DMS153 (cell line): ENCODE data around the gene TMEM200C.
"Not testable (repeated sequence)": the region's sequence is repeated elsewhere in the genome, so short reads cannot be mapped to it uniquely, and the experiment has no call there.

Experiments used
- DNase-seq: peaks from one replicate; lab custom pipeline; 2025; lab: John Stamatoyannopoulos, UW

Gene TMEM200C

DNA sequence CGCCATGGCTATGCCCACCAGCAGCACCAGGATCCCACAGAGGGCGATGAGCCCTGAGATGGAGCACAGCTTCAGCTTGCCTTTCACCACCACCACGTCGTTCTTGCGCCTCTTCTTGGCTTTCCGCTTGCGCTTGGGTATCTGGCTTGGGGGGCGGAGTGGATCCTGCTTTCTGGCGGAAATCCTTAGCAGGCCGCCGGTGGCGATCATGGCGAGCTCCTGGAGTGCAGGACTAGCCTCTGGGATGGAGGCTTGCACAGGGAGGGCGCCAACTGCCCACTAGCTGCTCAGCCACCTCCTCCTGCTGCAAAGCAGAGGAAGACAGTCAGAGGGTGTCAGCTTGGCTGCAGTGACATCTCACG lies 3.5 kb downstream of the TMEM200C start:
- DNase-seq, result no peak

DNA sequence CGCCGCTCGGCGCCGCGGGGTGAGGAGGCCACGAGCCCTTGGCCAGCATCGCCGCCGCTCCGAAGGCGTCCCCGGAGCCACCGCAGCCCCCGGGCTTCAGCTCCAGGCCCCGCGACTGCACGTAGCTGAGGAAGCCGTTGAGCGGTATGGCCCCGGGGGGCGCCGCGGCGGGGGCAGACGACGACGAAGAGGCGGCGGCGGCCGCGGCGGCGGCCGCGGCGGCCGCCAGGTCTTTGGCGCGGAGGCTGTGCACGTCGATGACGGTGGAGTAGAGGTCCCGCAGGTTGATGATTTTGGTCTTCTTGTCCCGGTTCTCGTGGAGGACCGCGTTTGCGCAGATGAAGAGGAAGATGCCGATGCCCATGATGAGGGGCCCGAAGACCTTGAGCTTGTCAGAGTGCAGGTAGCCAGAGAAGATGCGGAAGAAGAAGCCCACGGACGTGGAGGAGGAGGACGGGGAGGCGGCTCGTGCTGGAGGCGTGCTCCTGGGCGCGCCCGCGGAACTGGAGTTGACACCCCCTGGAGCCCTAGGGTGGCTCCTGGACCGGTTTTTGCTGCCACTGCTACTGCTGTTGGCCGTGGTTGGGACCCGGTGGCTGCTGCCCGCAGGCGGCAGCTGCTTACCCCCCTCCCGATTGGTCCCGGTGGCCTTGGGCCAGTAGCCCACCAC lies 4.0 kb downstream of the TMEM200C start:
- DNase-seq, result no peak

DNA sequence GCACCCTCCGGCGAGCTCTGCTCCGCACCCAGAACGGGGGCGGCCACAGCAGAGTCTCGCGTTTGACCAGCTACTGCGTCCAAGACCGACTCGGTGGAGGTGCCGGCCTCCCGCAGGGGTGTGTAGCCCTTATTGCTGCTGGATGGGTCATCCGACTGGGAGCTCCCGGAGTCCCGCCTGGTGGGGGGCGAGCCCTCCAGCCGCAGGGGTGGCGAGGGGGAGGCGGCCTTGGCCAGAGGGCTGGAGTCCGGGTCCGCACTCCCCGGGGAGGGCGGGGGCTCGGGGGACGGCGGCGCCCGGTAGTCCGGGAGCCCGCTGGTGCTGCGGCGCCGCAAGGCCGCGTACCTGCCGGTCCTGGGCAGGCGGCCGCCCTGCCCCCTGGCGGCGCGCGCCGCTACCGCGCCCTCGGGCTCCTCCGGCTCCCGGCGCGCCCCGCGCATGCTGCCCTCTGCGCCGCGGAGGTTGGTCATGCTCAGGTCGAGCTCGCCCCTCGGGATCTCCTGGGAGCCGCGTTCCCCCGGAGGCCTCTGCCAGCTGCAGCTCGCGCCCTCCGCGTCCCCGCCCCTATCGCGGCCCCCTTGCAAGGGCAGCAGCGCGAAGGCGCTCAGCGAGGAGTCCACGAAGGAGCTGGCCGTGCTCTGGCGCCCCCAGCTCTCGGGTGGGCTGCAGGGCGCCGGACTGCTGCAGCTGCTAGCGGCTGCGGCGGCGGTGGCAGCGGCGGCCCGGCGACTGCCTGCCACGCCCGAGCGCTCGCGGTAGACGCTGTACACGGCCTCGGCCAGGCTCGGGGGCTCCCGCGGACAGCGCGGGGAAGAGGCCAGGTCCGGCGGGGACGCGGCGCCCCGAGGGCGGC lies 4.8 kb downstream of the TMEM200C start:
- no peak for DNase-seq

DNA sequence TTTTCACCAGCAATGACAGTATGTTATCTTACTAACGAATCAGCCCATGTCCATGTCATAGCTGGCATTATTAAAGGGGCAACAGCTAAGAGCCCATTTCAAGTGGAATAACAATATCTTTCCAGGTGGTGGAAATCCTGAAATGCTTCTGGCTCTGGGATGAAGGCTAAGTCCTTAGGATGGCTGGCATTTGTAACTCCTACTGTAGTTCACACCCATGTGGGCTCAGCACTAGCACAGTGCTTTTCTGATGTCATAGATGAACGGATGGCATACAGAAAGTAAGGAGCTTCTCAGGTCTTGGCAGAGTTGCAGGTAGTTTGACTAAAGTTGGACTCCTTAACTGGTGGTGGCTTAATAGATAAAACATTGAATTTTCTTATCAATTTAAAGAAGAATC lies 10.0 kb downstream of the TMEM200C start:
- DNase-seq, result no peak

DNA sequence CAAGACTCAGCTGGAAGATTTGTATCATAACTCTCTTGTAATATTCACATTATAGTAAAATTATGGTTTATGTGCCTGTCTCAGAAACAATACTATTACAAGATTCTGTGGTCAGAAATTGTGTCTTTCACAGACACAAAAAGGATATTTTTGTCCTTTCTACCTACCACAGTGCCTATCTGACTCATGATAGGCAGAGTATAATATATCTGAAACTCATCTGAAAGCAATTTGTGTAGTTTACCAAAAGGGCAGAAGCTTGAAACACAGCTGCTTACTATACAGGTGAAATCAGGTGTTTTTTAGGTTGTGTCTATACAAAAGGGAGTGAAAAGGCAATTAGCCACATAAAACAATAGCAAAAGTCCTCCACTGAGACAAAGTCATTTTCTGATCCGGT lies 10.9 kb downstream of the TMEM200C start:
- no peak for DNase-seq

DNA sequence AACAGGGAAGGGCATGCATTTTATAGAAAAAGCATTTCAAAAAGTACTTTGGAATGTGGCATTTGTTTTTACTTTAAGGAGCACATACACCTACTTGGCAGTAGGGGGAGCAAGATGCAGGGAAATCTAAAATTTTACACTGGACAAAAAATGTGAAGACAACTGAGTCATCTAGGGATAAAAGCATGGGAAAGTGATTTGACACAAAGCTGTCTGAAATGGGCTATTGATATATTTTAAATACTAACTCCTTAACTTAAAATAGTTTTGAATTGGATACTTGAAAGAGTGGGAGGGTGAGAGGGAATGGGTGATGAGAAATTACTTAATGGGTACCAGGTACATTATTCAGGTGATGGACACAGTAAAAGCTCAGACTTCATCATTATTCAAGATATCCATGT lies 15.8 kb downstream of the TMEM200C start:
- DNase-seq, result no peak

DNA sequence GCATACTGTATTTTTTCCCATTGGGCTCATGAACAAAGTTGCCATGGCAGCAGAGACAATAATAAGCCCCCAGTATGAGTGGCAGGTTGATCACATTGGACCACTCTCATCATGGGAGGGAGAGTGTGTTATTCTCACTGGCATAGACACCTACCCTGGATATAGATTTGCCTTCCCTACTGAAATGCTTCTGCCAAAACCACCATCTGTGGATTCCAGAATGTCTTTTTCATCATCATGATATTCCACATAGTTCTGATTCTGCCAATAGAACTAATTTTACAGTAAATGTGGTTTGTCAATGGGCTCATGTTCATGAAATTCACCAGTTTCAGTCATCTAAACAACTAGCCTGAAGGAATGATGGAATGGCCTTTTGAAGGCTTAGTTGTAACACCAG lies 18.4 kb downstream of the TMEM200C start:
- no peak for DNase-seq

DNA sequence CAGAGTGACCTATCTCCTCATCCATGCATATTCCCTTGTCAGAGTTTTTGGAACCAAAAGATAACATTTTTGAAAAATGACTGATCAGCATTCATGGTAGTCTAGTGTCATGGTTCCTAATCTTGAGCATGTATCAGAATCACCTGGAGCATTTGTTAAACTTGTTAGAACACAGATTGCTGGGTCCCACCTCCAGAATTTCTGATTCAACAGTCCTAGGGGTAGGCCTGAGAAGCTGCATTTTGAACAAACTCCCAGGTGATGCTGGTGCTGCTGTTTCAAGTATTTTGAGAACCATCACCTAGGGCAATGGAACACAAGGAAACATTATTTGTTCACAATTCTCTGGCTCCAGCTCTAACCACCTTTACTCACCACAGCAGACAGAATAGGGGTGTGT lies 21.0 kb downstream of the TMEM200C start:
- no peak for DNase-seq

DNA sequence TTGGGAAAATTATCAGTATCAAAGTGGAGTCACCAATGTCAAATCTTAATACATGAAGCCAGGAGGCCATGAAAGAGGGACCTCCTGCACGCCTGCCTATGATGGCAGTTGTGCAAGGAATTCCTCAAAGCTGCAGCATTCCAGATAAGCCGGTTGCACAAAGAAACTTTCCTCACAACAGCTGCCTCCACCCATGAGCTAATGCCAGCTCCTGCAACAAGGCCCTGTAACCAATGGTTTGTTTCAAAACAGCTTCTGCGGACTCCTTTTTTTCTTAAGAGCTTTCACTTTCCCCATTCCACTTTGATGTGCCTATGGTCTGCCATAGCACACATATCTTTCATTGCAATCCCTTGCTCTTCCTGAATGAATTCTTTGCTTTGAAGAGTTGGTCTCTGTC lies 22.4 kb downstream of the TMEM200C start:
- DNase-seq, result no peak

DNA sequence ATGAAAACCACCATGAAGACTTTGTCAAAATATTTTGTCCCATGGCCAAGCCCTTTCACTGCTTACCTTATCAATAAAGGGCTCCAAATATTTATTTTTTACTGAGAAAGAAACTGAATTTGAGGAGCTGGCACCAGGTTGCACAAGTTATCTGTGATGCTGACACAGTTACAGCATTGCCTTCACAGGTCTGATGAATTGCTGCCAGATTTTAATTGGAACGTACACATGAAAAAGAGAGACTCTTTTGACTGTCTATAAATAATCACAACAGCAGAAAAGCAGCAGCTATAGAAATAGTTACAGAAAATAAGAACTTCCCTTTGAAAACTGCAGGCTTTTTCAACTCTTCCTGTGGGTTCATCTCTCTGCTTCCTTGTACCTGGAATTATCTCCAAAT lies 23.9 kb downstream of the TMEM200C start:
- DNase-seq, result no peak

DNA sequence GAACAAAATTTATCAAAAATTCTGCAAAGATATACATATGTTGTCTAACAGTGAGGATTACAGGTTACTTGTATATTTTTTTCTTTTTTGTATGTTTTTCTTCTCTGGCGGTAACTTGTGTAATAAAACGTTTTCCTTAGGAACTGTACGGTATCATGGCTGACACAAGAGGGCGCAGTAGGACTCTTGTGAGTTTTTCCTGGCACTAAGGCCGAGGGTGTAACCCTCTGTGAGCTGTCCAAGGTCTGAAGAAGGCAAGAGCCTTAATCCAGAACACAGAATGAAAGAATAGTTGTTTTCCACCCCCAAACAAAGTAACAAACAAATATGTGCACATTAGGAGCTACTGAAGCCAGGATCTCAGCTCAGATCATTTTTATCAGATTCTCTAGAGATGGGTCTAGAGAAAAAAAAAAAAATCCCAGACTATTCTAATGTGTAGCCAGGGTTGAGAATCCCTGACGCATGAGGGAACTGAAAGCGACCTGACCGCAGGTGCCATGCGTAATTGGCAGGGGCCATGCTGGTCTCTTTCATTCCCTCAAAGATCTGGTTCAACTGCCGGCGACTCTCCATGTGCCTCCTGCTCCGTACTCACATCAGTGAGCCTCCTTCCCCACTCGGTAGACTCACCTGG lies 27.0 kb downstream of the TMEM200C start:
- DNase-seq, result no peak

DNA sequence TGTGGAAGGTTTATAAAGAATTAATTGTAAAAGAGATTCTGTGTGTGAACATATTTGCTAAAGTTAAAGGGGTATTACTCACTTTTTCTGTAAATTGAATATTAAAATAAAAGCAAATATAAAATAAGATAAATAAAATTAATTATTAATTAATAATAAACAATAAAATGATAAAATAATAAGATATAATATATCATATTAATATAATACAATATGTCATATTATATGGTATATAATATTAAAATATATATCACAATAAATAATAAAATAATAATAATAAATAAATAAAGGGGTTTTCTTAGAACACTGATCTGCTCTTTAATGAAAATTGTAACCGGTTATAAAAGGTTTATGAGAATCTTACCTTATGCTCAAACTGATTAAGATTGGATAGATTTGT lies 29.8 kb downstream of the TMEM200C start:
- no peak for DNase-seq

DNA sequence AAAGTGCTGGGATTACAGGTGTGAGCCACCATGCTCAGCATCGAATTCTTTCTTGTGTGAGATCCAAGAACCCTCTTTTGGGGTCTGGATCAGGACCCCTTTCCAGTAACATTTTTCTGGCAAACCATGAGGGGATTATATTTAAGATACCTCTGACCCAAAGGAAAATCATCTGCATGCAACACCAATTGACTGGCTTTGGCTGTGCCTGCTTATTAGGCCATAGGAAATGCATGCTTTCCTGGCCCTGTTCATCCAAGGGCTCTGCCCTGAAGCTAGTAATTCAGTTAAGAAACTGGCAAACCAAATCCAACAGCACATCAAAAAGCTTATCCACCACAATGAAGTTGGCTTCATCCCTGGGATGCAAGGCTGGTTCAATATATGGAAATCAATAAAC lies 33.2 kb downstream of the TMEM200C start:
- DNase-seq, result not testable (repeated sequence)

DNA sequence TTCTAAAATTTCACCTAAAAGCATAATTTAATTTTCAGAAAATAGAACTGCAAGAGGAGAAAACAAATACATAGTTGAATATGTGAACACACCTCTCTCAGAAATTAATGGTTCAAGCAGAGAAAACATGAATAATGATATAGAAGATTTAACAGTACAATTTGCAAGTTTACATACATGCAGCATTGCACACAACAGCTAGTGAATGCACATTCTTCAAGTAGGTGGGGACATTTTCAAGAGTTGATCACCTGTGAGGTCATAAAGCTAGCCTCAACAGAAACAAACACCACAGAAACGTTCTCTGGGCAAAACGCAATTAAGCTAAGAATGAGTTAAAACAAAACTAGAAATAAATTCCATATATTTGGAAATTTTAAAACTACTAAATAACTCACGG lies 38.1 kb downstream of the TMEM200C start:
- no peak for DNase-seq

DNA sequence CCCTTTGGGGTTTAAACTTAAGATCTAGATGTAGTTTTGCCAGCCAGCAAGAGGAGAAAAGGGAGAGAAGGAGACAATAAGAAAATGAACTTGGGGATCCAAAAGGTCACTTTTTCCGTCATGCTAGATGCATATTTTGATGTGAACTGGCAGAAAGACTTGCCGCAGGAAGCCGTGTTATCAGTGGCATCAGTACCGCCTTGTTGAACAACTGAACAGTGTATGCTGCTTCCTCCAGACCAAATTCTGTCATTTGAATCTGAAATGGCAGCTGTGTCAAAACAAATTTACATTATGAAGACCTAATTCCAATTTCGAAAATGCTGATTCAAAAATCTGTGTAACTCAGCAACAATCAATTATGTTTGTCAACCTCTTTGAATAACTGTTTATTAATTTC lies 42.1 kb downstream of the TMEM200C start:
- no peak for DNase-seq

DNA sequence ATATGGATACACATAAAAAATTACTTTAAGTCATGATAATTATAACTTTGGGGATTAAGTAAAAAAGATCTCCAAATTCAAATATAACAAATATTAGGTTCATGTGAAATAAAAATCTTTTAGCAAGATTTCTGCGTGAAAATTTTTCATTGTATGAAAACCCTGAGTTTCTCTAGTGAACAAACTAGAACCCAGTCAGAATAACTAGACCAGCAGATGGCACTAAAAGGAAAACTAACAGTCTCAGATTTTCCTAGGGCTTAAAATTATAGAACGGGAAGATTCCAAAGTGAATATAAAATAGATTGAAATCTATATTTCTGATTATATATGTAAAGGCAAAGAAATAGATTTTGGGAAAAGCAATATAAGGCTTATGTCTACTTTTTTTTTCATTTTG lies 43.3 kb downstream of the TMEM200C start:
- no peak for DNase-seq

DNA sequence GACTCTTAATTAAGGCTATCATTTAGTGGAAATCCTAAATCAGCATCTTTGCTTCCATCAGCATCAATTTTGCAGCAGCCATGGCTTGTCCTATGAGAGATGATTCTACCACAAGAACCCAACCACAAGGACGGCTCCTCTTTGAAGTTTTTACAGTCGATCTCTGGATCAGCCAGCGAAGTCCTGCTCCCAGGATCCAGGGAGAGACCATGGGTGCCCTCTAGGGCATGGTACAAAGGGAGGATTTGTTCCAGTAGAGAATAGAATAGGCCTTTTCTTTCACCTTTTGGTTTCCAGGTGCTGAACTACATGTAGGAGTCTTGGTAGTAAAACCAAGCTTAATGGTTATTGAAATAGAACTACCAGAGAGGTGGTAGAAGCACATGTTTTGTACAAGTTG lies 52.7 kb downstream of the TMEM200C start:
- DNase-seq, result no peak

DNA sequence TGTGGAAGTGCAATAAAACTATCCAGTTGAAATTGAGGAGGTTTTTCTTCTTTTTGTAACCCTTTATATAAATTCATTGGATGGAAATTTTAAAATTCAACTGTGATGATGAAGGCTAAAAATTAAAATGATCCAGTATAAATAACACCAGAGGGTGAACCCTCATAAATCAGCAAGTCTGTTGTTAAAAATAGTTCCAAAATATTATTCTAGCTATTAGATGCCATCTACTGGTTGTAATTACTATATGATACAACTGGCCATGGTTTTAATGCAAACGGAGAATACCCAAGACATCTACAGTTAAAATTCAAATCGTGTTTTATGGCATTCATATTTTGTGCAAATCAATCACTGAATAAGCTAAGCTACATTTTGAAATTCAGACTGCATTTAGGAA lies 53.8 kb downstream of the TMEM200C start:
- no peak for DNase-seq

DNA sequence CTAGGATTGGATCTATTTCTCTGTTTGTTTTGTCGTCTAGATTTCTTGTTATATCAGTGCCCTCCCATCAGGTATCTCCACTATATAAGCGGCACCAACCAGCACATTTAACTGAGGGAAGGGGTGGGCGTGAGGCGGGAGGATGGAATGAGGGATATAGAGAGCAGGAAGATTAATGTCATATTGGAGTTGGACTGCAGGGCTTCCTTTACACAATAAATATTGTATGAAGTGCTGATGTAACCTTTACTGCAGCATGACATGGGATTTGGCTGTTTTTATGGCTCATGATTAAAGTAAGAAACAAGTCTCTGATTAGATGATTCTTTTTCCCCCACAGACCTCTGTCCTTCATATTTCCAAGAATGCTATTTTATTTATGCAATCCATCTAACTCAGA lies 54.8 kb downstream of the TMEM200C start:
- DNase-seq, result no peak

DNA sequence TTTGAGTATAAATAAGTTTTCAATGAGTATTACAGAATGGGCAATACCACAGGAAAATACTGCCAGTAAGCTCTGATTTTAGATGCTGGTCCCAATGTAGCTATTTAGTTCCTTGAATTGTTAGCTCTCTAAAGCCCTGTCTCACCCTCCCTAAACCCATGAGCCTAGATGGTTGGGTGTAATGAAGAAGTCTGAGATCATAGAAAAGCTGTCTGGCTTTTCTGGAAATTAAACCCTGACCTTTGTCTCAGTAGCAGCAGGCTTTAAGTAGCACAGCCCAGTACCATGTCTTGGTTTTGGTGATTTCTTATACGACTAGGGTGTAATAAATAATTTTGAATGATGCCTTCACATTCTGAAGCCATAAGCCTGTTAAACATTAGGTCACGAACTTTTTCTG lies 55.3 kb downstream of the TMEM200C start:
- no peak for DNase-seq

DNA sequence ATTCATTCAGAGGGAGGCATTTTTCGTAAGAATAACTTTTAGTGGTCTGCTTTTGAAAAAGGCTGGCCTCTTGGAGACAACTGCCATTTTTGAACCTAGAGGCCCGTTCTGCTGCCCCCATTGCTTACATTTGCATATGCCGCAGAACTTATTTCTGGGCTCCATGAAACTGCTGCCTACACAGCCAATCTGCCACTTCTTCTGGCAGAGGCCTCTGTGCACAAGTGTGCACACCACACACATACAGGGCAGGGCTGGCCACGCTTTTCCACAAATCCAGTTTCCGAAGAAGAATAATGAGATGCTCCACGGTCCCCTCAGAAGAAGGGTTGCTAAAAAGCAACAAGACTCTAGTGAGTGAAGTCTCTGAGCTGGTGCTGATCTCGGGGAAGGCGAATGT lies 56.2 kb downstream of the TMEM200C start:
- DNase-seq, result no peak
